ENCODE data around the gene ACTRT3.

GRCh38 chr3:169755488-169755887, 13.9 kb downstream of the ACTRT3 start:
- TF ChIP-seq EZH2phosphoT487 (IDR thresholded peaks at IDR 0.05; ENCODE audit: borderline replicate concordance, low read depth, low read length) (no peak), CTCF (conservative IDR thresholded peaks at IDR 0.05; ENCODE audit: low read length) (no peak)
